22Rv1 (cell line): ENCODE data around the gene KRR1.

Experiments
- ZFX ChIP-seq: fragments of 450-650 bp; IDR thresholded peaks from 2 replicates; pipeline ENCODE4 v1.6.1; 2017; ENCODE audit warnings: antibody characterized with exemption, borderline replicate concordance
- TF ChIP-seq, protein P1 (sequence below): fragments of 450-650 bp; IDR thresholded peaks from 2 replicates; pipeline ENCODE4 v1.5.1; 2017; ENCODE audit warnings: mild to moderate bottlenecking

DNA sequence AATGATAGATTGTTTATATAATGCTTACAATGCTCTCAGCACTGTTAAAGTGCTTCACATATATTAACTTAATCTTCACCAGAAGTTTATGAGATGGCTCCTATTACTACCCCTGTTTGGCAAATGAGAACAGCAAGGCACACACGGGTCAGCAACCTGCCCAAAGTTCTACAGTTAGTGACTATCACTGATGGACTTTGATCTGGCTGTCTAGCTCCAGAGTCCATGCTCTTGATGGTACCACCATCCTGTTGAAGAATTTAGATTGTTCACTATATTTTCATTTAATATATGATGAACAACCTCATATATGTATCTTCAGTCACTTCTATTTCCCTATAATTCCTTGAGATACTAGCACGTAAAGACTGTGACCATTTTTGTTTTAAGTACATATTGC, 20.2 kb downstream of the KRR1 start:
- TF ChIP-seq, protein P1, sequence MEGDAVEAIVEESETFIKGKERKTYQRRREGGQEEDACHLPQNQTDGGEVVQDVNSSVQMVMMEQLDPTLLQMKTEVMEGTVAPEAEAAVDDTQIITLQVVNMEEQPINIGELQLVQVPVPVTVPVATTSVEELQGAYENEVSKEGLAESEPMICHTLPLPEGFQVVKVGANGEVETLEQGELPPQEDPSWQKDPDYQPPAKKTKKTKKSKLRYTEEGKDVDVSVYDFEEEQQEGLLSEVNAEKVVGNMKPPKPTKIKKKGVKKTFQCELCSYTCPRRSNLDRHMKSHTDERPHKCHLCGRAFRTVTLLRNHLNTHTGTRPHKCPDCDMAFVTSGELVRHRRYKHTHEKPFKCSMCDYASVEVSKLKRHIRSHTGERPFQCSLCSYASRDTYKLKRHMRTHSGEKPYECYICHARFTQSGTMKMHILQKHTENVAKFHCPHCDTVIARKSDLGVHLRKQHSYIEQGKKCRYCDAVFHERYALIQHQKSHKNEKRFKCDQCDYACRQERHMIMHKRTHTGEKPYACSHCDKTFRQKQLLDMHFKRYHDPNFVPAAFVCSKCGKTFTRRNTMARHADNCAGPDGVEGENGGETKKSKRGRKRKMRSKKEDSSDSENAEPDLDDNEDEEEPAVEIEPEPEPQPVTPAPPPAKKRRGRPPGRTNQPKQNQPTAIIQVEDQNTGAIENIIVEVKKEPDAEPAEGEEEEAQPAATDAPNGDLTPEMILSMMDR = no peak
- no peak for TF ChIP-seq ZFX
